BE2C (cell line): ENCODE data around the gene SLC35A4.

Experiments
- DNase-seq: peaks from one replicate; pipeline ENCODE4 v3.0.0-alpha.2; 2020
- H3K27me3 ChIP-seq: fragments of 250-450 bp; sonication (Bioruptor Pico); 2 replicates; pipeline ENCODE4 v1.5.1; 2020; ENCODE audit warnings: mild to moderate bottlenecking
- H3K36me3 ChIP-seq: fragments of 250-450 bp; sonication (Bioruptor Pico); 2 replicates; pipeline ENCODE4 v1.5.1; 2020; ENCODE audit warnings: mild to moderate bottlenecking
- H3K4me1 ChIP-seq: fragments of 250-450 bp; sonication (Bioruptor Pico); 2 replicates; pipeline ENCODE4 v1.5.1; 2020
- H3K4me3 ChIP-seq: 2 replicates; pipeline ENCODE4 v1.5.1; 2011; ENCODE audit warnings: low read depth, low read length
- H3K9me3 ChIP-seq: fragments of 250-450 bp; sonication (Bioruptor Pico); 2 replicates; pipeline ENCODE4 v1.5.1; 2020
- CTCF ChIP-seq: IDR thresholded peaks from 2 replicates; pipeline ENCODE4 v1.5.1; 2012; ENCODE audit warnings: mild to moderate bottlenecking, low read depth, low read length

The SLC35A4 gene

GRCh38 chr5:140546851-140547507, 17.6 kb upstream of the SLC35A4 start:
- no peak for TF ChIP-seq CTCF
- H3K4me3 ChIP-seq = peak overlapping the region; percentile 57
- H3K27me3 ChIP-seq = no peaks in the 10 kb centered on the region
- H3K4me1 ChIP-seq = peaks cover 16% of the 10 kb centered on the region
- peaks cover 43% of the 10 kb centered on the region for H3K36me3 ChIP-seq
- no peak for DNase-seq
- no peaks in the 10 kb centered on the region for H3K9me3 ChIP-seq

GRCh38 chr5:140547508-140548299, 16.9 kb upstream of the SLC35A4 start, which contains the start of gene EIF4EBP3:
TSS of gene EIF4EBP3 (plus strand) at chr5:140547662. CDS start at chr5:140547738, 76 bp downstream.
- DNase-seq = peak; percentile 97
- peak within 1 kb of the TSS; percentile 57 for H3K4me3 ChIP-seq
- no peaks in the 10 kb centered on the region for H3K9me3 ChIP-seq
- H3K27me3 ChIP-seq = no peaks in the 10 kb centered on the region
- peaks cover 43% of the 10 kb centered on the region for H3K36me3 ChIP-seq
- peaks cover 16% of the 10 kb centered on the region for H3K4me1 ChIP-seq
- TF ChIP-seq CTCF = peak; percentile 55

GRCh38 chr5:140548300-140548688, 16.3 kb upstream of the SLC35A4 start:
- Histone ChIP-seq H3K4me3 (peak overlapping the region; percentile 57), H3K4me1 (peaks cover 16% of the 10 kb centered on the region), H3K36me3 (peaks cover 40% of the 10 kb centered on the region), H3K9me3 (no peaks in the 10 kb centered on the region), H3K27me3 (no peaks in the 10 kb centered on the region)
- no peak for TF ChIP-seq CTCF
- no peak for DNase-seq

GRCh38 chr5:140548791-140549190, 15.8 kb upstream of the SLC35A4 start:
- Histone ChIP-seq H3K36me3 (peaks cover 35% of the 10 kb centered on the region), H3K27me3 (no peaks in the 10 kb centered on the region), H3K4me3 (no peak overlapping the region), H3K4me1 (peaks cover 16% of the 10 kb centered on the region), H3K9me3 (no peaks in the 10 kb centered on the region)
- TF ChIP-seq CTCF = no peak
- no peak for DNase-seq

GRCh38 chr5:140549237-140550144, 15.1 kb upstream of the SLC35A4 start:
- Histone ChIP-seq H3K36me3 (peaks cover 33% of the 10 kb centered on the region), H3K4me1 (peaks cover 16% of the 10 kb centered on the region), H3K9me3 (no peaks in the 10 kb centered on the region), H3K27me3 (no peaks in the 10 kb centered on the region), H3K4me3 (no peak overlapping the region)
- no peak for TF ChIP-seq CTCF
- DNase-seq = peak; percentile 51
